Nephron (organoid): ENCODE results near the gene TREX2.

Experiments
- H3K27ac Mint-ChIP-seq, 3 experiments: 2 replicates each; pipeline ENCODE4 v1.8.0; 2020; ENCODE audit warnings: mixed read lengths in 3 of 3, mild to moderate bottlenecking in 2 of 3, moderate library complexity in 1 of 3
- H3K27me3 Mint-ChIP-seq: 2 replicates; pipeline ENCODE4 v1.8.0; 2021; ENCODE audit warnings: low read depth, mild to moderate bottlenecking, moderate library complexity, mixed read lengths
- H3K36me3 Mint-ChIP-seq: 2 replicates; pipeline ENCODE4 v1.8.0; 2020; ENCODE audit warnings: low read depth, mixed read lengths
- H3K4me1 Mint-ChIP-seq: 2 replicates; pipeline ENCODE4 v1.8.0; 2020; ENCODE audit warnings: mixed read lengths
- H3K4me3 Mint-ChIP-seq, 3 experiments: 2 replicates each; pipeline ENCODE4 v1.8.0; 2020; ENCODE audit warnings: mild to moderate bottlenecking in 3 of 3, mixed read lengths in 3 of 3, moderate library complexity in 2 of 3
- H3K9me3 Mint-ChIP-seq: 2 replicates; pipeline ENCODE4 v1.8.0; 2020; ENCODE audit warnings: mixed read lengths
- CTCF ChIP-seq, 3 experiments: fragments of 200-600 bp; sonication (generic); IDR thresholded peaks; one replicate each; pipeline ENCODE4 v1.5.0; 2021; ENCODE audit warnings: antibody characterized with exemption in 3 of 3; ENCODE audit not compliant: unreplicated experiment in 3 of 3

Gene TREX2

GRCh38 chrX:153401133-153401764 lies 44.6 kb downstream of the TREX2 start, which contains the start of gene PNMA6E:
Gene PNMA6E, minus strand, starts transcription at chrX:153401350. Its CDS starts 2,501 bp downstream, at chrX:153398849.
- no peak for TF ChIP-seq CTCF (IDR thresholded peaks at IDR 0.05; ENCODE audit: unreplicated experiment in 3 of 3)
- H3K27me3 Mint-ChIP-seq, result peaks cover 5% of the 10 kb centered on the region
- no peaks in the 10 kb centered on the region for H3K36me3 Mint-ChIP-seq
- H3K4me3 Mint-ChIP-seq, result no peak within 1 kb of the TSS
- H3K27ac Mint-ChIP-seq, result no peak within 1 kb of the TSS
- H3K9me3 Mint-ChIP-seq, result peaks cover 28% of the 10 kb centered on the region
- no peaks in the 10 kb centered on the region for H3K4me1 Mint-ChIP-seq

GRCh38 chrX:153400146-153401132 lies 45.4 kb downstream of the TREX2 start:
- H3K27me3 Mint-ChIP-seq, result peaks cover 7% of the 10 kb centered on the region
- no peaks in the 10 kb centered on the region for H3K4me1 Mint-ChIP-seq
- no peaks in the 10 kb centered on the region for H3K36me3 Mint-ChIP-seq
- no peak overlapping the region for H3K4me3 Mint-ChIP-seq
- peaks cover 28% of the 10 kb centered on the region for H3K9me3 Mint-ChIP-seq
- peak in 2 of 3 experiments; percentile 39 to 53 for TF ChIP-seq CTCF (IDR thresholded peaks at IDR 0.05; ENCODE audit: unreplicated experiment in 3 of 3)
- H3K27ac Mint-ChIP-seq, result no peak overlapping the region

- H3K4me1 Mint-ChIP-seq, result peaks cover 4% of the 10 kb centered on the region
- no peaks in the 10 kb centered on the region for H3K36me3 Mint-ChIP-seq
- peaks cover 14% of the 10 kb centered on the region for H3K27me3 Mint-ChIP-seq
- H3K9me3 Mint-ChIP-seq, result peaks cover 30% of the 10 kb centered on the region
- no peak overlapping the region for H3K27ac Mint-ChIP-seq
- H3K4me3 Mint-ChIP-seq, result no peak overlapping the region
- no peak for TF ChIP-seq CTCF (IDR thresholded peaks at IDR 0.05; ENCODE audit: unreplicated experiment in 3 of 3)
Observed at GRCh38 chrX:153398275-153398960, 47.4 kb downstream of the TREX2 start.

- H3K4me3 Mint-ChIP-seq, result no peak overlapping the region
- peaks cover 4% of the 10 kb centered on the region for H3K4me1 Mint-ChIP-seq
- no peak for TF ChIP-seq CTCF (IDR thresholded peaks at IDR 0.05; ENCODE audit: unreplicated experiment in 3 of 3)
- peaks cover 14% of the 10 kb centered on the region for H3K27me3 Mint-ChIP-seq
- H3K36me3 Mint-ChIP-seq, result no peaks in the 10 kb centered on the region
- peaks cover 26% of the 10 kb centered on the region for H3K9me3 Mint-ChIP-seq
- H3K27ac Mint-ChIP-seq, result no peak overlapping the region
Observed at GRCh38 chrX:153397256-153397960, 48.4 kb downstream of the TREX2 start.

GRCh38 chrX:153396320-153397195 lies 49.3 kb downstream of the TREX2 start:
- no peaks in the 10 kb centered on the region for H3K36me3 Mint-ChIP-seq
- TF ChIP-seq CTCF (IDR thresholded peaks at IDR 0.05; ENCODE audit: unreplicated experiment in 3 of 3), result no peak
- H3K4me3 Mint-ChIP-seq, result no peak overlapping the region
- H3K9me3 Mint-ChIP-seq, result peaks cover 21% of the 10 kb centered on the region
- no peak overlapping the region for H3K27ac Mint-ChIP-seq
- H3K27me3 Mint-ChIP-seq, result peaks cover 9% of the 10 kb centered on the region
- H3K4me1 Mint-ChIP-seq, result peaks cover 4% of the 10 kb centered on the region
